MM.1S (cell line): ENCODE measurements around the gene GRB10.
A peak's percentile ranks its signal among the peaks of the same experiment; 100 is the strongest.

ENCODE experiments used
- DNase-seq: peaks from one replicate; pipeline ENCODE4 v3.0.0-alpha.2; 2015
- H2AFZ ChIP-seq: fragments of 300-600 bp; sonication (generic); 2 replicates; pipeline ENCODE4 v1.6.0; 2016; ENCODE audit warnings: antibody characterized with exemption, low read length
- H3F3A ChIP-seq: fragments of 300-600 bp; sonication (generic); 2 replicates; pipeline ENCODE4 v1.6.1; 2016; ENCODE audit warnings: mild to moderate bottlenecking, antibody characterized with exemption, low read length, moderate library complexity, mixed read lengths; ENCODE audit not compliant: insufficient read depth
- H3K27ac ChIP-seq: fragments of 300-600 bp; sonication (generic); 2 replicates; pipeline ENCODE4 v1.5.1; 2016; ENCODE audit warnings: mild to moderate bottlenecking, low read length
- H3K27me3 ChIP-seq: fragments of 300-600 bp; sonication (generic); replicated peaks from 2 replicates; pipeline ENCODE4 v1.6.0; 2016; ENCODE audit warnings: low read length; ENCODE audit not compliant: insufficient read depth
- H3K36me3 ChIP-seq: fragments of 300-600 bp; sonication (generic); replicated peaks from 2 replicates; pipeline ENCODE4 v1.6.1; 2016; ENCODE audit warnings: mild to moderate bottlenecking, low read length, mixed read lengths; ENCODE audit not compliant: insufficient read depth
- H3K4me1 ChIP-seq: fragments of 300-600 bp; sonication (generic); 2 replicates; pipeline ENCODE4 v1.6.1; 2016; ENCODE audit warnings: low read length, mixed read lengths
- H3K4me2 ChIP-seq: fragments of 300-600 bp; sonication (generic); 2 replicates; pipeline ENCODE4 v1.6.0; 2016; ENCODE audit warnings: low read depth, low read length
- H3K4me3 ChIP-seq: fragments of 300-600 bp; sonication (generic); 2 replicates; pipeline ENCODE4 v1.5.1; 2016; ENCODE audit warnings: low read length, mixed read lengths
- H3K79me2 ChIP-seq: fragments of 300-600 bp; sonication (generic); 2 replicates; pipeline ENCODE4 v1.6.1; 2016; ENCODE audit warnings: mixed run types, low read length, mixed read lengths
- H3K9ac ChIP-seq: fragments of 300-600 bp; sonication (generic); 2 replicates; pipeline ENCODE4 v1.6.1; 2016; ENCODE audit warnings: low read length, mixed read lengths
- H3K9me2 ChIP-seq: fragments of 300-600 bp; sonication (generic); replicated peaks from 2 replicates; pipeline ENCODE4 v1.6.1; 2016; ENCODE audit warnings: mild to moderate bottlenecking, low read length, mixed read lengths; ENCODE audit not compliant: insufficient read depth
- H3K9me3 ChIP-seq: fragments of 300-600 bp; sonication (generic); replicated peaks from 2 replicates; pipeline ENCODE4 v1.6.1; 2016; ENCODE audit warnings: mild to moderate bottlenecking, low read length, mixed read lengths; ENCODE audit not compliant: insufficient read depth
- H4K20me1 ChIP-seq: fragments of 300-600 bp; sonication (generic); 2 replicates; pipeline ENCODE4 v1.6.1; 2016; ENCODE audit warnings: mild to moderate bottlenecking, low read length, moderate library complexity, mixed read lengths; ENCODE audit not compliant: insufficient read depth
- EZH2 ChIP-seq: fragments of 300-600 bp; sonication (generic); optimal IDR thresholded peaks from 2 replicates; pipeline ENCODE3; 2017; ENCODE audit warnings: low read depth, mild to moderate bottlenecking, antibody characterized with exemption, low read length, mixed read lengths
- EZH2phosphoT487 ChIP-seq: fragments of 300-600 bp; sonication (generic); IDR thresholded peaks from 2 replicates; pipeline ENCODE4 v1.6.1; 2018; ENCODE audit warnings: antibody characterized with exemption, low read length
- TF ChIP-seq, protein P1 (sequence below): fragments of 300-600 bp; sonication (generic); IDR thresholded peaks from 2 replicates; pipeline ENCODE4 v1.5.1; 2016; ENCODE audit warnings: antibody characterized with exemption, low read length, mixed read lengths

Gene GRB10

DNA sequence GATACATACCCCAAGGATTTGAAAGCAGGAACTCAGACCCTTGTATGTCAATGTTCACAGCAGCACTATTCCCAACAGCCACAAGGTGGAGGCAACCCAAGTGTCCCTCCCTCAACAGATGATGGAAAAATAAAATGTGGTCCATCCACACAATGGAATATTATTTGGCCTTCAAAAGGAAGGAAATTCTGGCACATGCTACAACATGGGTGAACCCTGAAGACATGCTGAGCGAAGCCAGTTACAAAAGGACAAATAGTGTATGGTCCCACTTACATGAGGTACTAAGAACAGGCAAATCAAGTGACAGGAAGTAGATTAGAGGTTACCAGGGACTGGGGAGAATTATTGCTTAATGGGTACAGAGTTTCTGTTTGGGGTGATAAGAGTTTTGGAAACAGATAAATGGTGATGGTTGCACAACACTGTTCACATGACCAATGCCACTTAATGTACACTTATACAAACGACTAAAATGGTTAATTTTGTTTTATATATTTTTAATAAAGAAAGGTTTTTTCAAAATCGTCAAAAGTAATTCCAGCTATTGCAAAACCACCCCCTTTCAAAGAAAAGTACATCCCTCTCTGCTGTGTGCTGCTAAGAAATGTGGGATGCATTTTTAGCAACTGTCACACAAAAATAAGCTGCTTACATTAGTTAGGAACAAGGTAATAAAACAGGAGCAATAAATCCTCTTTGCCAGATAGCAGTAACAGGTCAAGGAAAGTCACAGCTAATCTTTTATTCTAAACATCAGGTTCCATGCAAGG, 85.7 kb downstream of the GRB10 start:
- H3K36me3 ChIP-seq: no peaks in the 10 kb centered on the region
- no peaks in the 10 kb centered on the region for H3K27me3 ChIP-seq
- H3K27ac ChIP-seq: no peak overlapping the region
- no peak for DNase-seq
- no peaks in the 10 kb centered on the region for H3F3A ChIP-seq
- no peak overlapping the region for H3K9ac ChIP-seq
- TF ChIP-seq EZH2phosphoT487 (no peak), EZH2 (no peak)
- TF ChIP-seq, protein P1, sequence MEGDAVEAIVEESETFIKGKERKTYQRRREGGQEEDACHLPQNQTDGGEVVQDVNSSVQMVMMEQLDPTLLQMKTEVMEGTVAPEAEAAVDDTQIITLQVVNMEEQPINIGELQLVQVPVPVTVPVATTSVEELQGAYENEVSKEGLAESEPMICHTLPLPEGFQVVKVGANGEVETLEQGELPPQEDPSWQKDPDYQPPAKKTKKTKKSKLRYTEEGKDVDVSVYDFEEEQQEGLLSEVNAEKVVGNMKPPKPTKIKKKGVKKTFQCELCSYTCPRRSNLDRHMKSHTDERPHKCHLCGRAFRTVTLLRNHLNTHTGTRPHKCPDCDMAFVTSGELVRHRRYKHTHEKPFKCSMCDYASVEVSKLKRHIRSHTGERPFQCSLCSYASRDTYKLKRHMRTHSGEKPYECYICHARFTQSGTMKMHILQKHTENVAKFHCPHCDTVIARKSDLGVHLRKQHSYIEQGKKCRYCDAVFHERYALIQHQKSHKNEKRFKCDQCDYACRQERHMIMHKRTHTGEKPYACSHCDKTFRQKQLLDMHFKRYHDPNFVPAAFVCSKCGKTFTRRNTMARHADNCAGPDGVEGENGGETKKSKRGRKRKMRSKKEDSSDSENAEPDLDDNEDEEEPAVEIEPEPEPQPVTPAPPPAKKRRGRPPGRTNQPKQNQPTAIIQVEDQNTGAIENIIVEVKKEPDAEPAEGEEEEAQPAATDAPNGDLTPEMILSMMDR: peak; percentile 55
- H2AFZ ChIP-seq: no peak overlapping the region
- no peaks in the 10 kb centered on the region for H3K79me2 ChIP-seq
- no peaks in the 10 kb centered on the region for H4K20me1 ChIP-seq
- no peaks in the 10 kb centered on the region for H3K9me2 ChIP-seq
- H3K4me1 ChIP-seq: no peaks in the 10 kb centered on the region
- no peak overlapping the region for H3K4me3 ChIP-seq
- H3K9me3 ChIP-seq: no peaks in the 10 kb centered on the region
- H3K4me2 ChIP-seq: no peak overlapping the region

DNA sequence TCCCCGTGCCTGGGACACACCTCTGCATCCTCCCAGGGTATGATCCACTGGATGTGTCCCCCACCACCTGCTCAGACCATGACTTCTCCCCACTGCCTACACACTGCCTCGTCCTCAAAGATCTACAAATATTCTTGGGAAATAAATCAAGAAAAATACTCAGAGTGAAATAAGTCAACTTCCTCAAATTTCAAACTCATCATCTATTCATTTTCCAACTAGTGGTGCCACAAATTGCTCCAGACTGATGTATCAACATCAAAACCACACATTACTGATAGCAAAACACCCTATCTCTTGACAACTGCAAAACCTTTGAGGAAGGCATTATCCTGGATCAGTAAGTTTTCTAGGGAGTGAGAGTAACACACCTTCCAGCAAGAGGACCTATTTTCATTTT, 87.7 kb downstream of the GRB10 start:
- Histone ChIP-seq H3K27me3 (no peaks in the 10 kb centered on the region), H2AFZ (no peak overlapping the region), H3K4me2 (no peak overlapping the region), H3K4me1 (no peaks in the 10 kb centered on the region), H3K4me3 (no peak overlapping the region), H3K79me2 (no peaks in the 10 kb centered on the region), H3K9me2 (no peaks in the 10 kb centered on the region), H3K9ac (no peak overlapping the region), H3K36me3 (no peaks in the 10 kb centered on the region), H3F3A (no peaks in the 10 kb centered on the region), H3K27ac (no peak overlapping the region), H4K20me1 (no peaks in the 10 kb centered on the region), H3K9me3 (no peaks in the 10 kb centered on the region)
- no peak for TF ChIP-seq EZH2
- DNase-seq: no peak

DNA sequence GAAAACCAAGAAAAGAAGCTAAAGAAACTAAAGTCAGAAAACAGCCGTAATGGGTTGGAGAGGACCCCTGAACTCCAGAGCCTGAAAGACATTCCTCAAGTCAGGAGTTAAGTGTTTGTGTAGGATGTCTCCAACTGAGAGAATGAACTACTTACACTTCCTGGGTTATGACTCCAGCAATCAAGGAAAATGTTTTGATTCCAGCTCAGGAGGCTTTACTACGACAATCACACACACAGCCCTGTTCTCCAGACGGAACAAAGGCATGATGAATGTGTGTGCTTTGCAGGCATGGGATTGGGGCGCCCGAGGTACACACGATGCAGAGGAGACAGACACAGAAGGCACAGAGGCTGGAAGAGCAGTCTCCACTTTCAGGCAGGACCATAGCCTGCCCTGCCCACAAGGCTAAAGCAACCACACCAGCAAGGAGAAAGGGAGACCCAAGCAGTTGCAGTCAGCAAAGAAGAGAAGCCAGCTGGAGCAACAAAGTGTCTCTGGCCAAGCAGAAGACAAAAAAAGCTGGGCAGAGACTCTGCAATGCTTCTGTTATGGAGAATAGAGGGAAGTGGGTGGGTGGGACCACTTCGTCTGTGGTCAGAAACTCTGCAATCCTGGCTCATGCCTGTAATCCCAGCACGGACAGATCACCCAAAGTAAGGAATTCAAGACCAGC, 89.1 kb downstream of the GRB10 start:
- H2AFZ ChIP-seq: no peak overlapping the region
- H3K4me2 ChIP-seq: no peak overlapping the region
- no peak overlapping the region for H3K4me3 ChIP-seq
- H3K27me3 ChIP-seq: no peaks in the 10 kb centered on the region
- no peaks in the 10 kb centered on the region for H3K36me3 ChIP-seq
- no peaks in the 10 kb centered on the region for H3K9me2 ChIP-seq
- H4K20me1 ChIP-seq: no peaks in the 10 kb centered on the region
- no peak overlapping the region for H3K27ac ChIP-seq
- no peaks in the 10 kb centered on the region for H3K4me1 ChIP-seq
- no peak for DNase-seq
- no peak for TF ChIP-seq EZH2
- TF ChIP-seq, protein P1: no peak
- TF ChIP-seq EZH2phosphoT487: no peak
- no peak overlapping the region for H3K9ac ChIP-seq
- H3F3A ChIP-seq: no peaks in the 10 kb centered on the region
- H3K79me2 ChIP-seq: no peaks in the 10 kb centered on the region
- no peaks in the 10 kb centered on the region for H3K9me3 ChIP-seq

DNA sequence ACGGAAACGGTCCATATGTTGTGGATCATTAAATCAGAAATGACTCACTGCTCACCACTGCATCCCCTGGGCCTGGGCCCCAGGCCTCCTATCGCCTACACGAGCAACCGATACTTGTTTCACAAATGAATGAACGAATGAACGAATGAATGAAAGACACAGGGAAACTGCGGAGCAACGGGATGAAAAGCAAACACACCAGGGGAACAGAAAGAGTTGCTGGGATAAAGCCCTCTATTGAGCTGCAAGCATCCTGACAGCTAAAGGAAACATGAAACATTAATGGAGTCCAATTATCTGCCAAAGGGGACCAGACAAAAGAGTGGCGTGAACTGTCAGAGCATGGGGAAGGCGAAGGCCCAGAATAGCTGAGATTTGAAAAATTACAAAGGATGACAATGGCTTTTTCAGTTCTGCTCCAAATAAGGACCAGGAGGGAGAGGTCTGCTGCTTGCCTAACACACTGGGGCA, 92.1 kb downstream of the GRB10 start:
- no peaks in the 10 kb centered on the region for H3K4me1 ChIP-seq
- no peak overlapping the region for H3K9ac ChIP-seq
- H3K9me2 ChIP-seq: no peaks in the 10 kb centered on the region
- H4K20me1 ChIP-seq: no peaks in the 10 kb centered on the region
- no peaks in the 10 kb centered on the region for H3F3A ChIP-seq
- TF ChIP-seq EZH2 (no peak), EZH2phosphoT487 (no peak)
- TF ChIP-seq, protein P1: no peak
- H3K36me3 ChIP-seq: no peaks in the 10 kb centered on the region
- no peak overlapping the region for H3K27ac ChIP-seq
- no peaks in the 10 kb centered on the region for H3K27me3 ChIP-seq
- no peaks in the 10 kb centered on the region for H3K9me3 ChIP-seq
- no peak overlapping the region for H3K4me3 ChIP-seq
- H3K79me2 ChIP-seq: no peaks in the 10 kb centered on the region
- H2AFZ ChIP-seq: no peak overlapping the region
- H3K4me2 ChIP-seq: no peak overlapping the region
- no peak for DNase-seq
